NOMO-1 (cell line): ENCODE measurements around the gene UTP4.
"Not testable (repeated sequence)": the region's sequence is repeated elsewhere in the genome, so short reads cannot be mapped to it uniquely, and the experiment has no call there.

ENCODE experiments used
- DNase-seq, 2 experiments: peaks; one replicate each; lab custom pipeline; 2025; ENCODE audit not compliant: unreplicated experiment in 2 of 2; lab: John Stamatoyannopoulos, UW

UTP4 gene

DNA sequence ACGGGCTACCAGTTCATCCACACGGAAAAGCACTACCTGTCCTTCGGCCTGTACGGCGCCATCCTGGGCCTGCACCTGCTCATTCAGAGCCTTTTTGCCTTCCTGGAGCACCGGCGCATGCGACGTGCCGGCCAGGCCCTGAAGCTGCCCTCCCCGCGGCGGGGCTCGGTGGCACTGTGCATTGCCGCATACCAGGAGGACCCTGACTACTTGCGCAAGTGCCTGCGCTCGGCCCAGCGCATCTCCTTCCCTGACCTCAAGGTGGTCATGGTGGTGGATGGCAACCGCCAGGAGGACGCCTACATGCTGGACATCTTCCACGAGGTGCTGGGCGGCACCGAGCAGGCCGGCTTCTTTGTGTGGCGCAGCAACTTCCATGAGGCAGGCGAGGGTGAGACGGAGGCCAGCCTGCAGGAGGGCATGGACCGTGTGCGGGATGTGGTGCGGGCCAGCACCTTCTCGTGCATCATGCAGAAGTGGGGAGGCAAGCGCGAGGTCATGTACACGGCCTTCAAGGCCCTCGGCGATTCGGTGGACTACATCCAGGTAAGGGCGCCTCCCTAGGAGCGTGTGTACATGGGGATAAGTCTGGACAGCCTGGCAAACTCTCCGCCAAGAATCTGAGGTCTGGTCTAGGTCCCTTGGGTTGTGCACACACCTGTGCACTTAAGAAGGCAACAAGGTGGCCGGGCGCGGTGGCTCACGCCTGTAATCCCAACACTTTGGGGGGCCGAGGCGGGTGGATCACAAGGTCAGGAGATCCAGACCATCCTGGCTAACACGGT lies 22.8 kb upstream of the UTP4 start:
- no peak for DNase-seq

DNA sequence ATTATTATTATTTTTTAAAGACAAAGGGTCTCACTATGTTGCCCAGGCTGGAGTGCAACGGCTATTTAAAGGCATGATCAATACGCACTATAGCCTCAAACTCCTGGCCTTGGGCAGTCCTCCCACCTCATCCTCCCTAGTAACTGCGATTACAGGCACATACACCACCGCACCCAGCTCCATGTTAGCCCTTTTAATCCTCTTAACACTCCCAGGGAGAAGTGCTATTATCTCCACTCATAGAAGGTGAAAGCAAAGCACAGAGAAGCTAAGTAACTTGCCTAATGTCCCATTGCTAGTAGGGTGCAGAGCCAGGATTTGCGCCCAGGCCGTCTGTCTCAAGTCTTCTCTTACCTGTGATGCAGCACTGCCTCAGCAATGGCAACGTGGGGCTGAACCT lies 22.0 kb upstream of the UTP4 start:
- DNase-seq, result no peak

- no peak for DNase-seq
These were observed 21.1 kb upstream of the UTP4 start for GRCh38 chr16:69111216-69111875.

GRCh38 chr16:69111876-69112230 lies 20.6 kb upstream of the UTP4 start:
- DNase-seq, result no peak

DNA sequence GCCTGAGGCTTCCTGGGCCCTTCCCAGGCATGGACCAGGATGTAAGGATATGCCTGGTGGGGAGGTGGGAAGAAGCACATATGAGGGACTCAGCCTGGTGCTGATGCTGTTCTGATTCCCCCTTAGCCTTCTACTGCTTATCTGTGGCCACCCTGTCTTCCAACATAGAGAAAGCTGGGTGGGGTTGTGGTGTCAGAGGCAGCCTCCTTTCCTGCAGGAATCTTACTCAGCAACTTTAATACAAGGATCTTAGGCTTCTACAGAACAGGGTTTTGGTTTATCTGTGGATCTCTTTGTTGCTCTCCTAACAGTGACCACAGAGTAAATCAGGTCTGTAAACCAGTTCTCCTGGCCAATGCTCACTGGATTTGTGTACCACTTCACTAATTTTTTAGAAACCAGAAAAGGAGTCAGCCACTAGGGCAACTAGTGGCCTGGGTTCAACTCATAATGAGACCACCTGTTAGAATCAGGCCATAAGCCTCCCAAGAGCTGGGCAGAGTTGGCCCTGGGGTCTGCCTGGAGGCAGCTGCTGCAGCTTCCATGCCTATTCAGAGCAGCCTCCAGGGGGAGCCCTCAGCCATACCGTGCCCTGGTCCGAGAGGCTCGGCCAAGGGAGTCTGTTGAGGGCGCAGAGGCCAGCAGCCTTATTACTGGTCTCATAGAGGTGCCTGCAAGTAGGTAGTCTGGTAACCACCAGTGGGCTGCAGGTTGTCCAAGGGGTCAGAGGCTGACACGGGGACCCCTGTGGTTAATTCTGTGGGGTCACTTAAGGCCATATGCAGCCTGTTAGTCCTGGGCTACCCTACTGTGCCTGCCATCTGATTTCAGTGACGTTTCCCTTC lies 19.9 kb upstream of the UTP4 start:
- peak; percentile 20 to 42 for DNase-seq

DNA sequence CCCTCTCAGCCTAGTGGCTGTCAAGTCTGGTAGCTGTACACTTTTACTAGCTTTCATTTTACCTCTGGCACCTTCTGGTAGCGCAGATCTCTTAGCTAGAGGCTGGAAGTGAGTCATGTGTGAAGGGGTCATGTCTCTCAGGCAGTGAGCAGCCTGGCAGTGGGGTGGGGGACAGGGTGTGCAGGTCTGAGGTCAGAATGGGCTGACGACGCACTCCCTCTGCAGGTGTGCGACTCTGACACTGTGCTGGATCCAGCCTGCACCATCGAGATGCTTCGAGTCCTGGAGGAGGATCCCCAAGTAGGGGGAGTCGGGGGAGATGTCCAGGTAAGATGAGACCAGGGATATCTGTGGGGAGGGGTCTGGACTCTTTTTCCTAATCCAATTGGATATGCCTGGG lies 19.2 kb upstream of the UTP4 start:
- no peak for DNase-seq

DNA sequence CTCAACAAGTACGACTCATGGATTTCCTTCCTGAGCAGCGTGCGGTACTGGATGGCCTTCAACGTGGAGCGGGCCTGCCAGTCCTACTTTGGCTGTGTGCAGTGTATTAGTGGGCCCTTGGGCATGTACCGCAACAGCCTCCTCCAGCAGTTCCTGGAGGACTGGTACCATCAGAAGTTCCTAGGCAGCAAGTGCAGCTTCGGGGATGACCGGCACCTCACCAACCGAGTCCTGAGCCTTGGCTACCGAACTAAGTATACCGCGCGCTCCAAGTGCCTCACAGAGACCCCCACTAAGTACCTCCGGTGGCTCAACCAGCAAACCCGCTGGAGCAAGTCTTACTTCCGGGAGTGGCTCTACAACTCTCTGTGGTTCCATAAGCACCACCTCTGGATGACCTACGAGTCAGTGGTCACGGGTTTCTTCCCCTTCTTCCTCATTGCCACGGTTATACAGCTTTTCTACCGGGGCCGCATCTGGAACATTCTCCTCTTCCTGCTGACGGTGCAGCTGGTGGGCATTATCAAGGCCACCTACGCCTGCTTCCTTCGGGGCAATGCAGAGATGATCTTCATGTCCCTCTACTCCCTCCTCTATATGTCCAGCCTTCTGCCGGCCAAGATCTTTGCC lies 18.0 kb upstream of the UTP4 start:
- DNase-seq, result no peak

- DNase-seq, result no peak
These were observed 17.5 kb upstream of the UTP4 start for GRCh38 chr16:69114976-69115355.

DNA sequence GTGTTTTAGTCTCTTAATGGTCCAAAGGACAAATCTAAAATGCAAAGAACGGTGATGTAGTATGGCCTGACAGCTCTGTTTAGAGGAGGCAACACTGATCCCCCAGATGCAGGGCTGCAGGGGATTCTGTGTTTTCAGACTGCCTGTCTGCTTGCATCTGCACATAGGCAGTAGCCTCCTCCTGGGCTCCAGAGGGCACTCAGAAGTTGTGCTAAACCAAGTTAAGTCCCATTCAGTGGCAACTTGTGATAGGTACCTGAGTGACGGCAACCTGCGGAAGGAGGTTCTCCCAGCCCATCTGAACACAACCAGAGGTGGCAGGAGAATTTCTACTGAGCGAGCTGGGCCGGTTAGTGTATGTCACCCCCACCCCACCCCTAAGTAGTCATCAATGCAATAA lies 17.1 kb upstream of the UTP4 start:
- no peak for DNase-seq

GRCh38 chr16:69115837-69116236 lies 16.6 kb upstream of the UTP4 start:
- DNase-seq, result no peak

- DNase-seq, result no peak
These were observed 16.1 kb upstream of the UTP4 start for GRCh38 chr16:69116256-69116875.

GRCh38 chr16:69116906-69117305 lies 15.5 kb upstream of the UTP4 start:
- no peak for DNase-seq

GRCh38 chr16:69118468-69118867 lies 14.0 kb upstream of the UTP4 start:
- DNase-seq, result no peak

- DNase-seq, result no peak
These were observed 13.5 kb upstream of the UTP4 start for GRCh38 chr16:69118994-69119393.

DNA sequence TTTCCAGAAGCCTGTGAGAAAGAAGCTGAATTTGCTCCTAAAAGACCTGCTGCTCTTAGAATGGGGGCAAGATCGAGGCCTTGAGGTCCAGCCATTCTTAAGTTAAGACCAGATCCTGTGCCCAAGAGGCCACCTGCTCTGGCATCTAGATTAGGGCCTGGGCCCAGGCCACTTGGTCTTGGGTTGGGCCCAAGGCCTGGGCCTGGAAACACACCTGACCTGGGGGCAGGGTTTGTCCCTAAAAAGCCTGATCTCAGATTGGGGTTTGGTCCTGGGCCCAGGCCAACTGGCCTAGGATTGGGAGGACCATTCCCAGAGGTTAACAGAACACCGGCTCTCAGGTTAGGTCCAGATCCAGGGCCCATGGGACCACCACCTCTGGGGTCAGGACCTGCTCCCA lies 12.9 kb upstream of the UTP4 start:
- DNase-seq, result no peak

- DNase-seq, result no peak
These were observed 12.3 kb upstream of the UTP4 start for GRCh38 chr16:69120096-69120664.

DNA sequence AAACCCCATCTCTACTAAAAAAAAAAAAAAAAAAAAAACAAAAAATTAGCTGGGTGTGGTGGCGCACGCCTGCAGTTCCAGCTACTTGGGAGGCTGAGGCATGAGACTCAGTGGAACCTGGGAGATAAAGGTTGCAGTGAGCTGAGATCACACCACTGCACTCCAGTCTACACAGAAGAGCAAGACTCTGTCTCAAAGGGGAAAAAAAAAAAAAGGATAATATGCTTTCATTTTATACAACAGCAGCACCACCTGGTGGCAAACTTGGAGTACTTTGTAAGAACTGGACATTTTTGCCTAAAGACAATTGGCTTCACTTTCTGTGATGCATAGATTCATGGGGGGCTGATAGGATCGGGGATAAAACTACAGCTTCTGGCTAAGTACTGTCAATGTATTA lies 8.5 kb upstream of the UTP4 start:
- peak in 1 of 2 experiments; percentile 68 for DNase-seq

DNA sequence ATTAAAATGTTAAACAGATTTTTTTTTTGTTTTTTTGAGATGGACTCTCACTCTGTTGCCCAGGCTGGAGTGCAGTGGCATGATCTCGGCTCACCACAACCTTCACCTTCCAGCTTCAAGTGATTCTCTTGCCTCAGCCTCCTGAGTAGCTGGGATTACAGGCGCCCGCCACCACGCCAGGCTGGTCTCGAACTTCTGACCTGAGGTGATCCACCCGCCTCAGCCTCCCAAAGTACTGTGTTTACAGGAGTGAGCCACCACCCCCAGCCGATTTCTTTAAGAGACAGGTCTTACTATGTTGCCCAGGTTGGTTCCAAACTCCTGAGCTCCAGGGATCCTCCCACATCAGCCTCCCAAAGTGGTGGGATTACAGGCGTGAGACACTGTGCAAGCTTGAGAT lies 8.0 kb upstream of the UTP4 start:
- not testable (repeated sequence) for DNase-seq

DNA sequence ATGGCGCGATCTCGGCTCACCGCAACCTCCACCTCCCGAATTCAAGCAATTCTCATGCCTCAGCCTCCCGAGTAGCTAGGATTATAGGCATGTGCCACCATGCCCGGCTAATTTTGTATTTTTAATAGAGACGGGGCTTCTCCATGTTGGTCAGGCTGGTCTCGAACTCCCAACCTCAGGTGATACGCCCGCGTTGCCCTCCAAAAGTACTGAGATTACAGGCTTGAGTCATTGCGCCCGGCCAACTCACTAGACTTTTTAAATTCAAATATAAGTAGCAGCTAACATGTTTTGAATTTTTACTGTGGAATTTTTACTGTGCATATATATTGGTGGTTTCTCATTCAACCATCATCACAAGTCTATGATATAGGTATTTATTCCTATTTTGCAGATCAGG lies 7.5 kb upstream of the UTP4 start:
- DNase-seq, result not testable (repeated sequence)

DNA sequence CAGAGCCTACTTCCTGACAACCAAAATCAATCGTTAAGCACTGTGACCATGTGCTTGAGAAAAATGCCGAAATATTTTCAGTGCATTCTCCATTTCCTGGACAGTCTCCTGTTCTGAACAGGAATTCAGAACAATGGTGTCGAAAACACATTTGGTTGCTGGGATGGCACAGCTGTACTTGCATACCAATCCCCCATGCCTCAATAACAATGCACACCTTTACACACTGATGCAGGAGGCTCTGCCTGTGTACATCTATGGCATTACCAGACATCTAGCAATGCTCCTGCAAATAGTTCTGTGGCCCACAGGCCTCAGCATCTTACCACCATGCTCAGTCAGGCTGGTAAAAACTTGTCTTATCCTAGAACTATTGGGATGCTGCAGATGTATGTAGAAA lies 6.2 kb upstream of the UTP4 start:
- no peak for DNase-seq
